ENCODE measurements around the gene TECPR2. TPM values are rescaled to one million over a fixed set of nuclear protein-coding genes. Genes with fewer than 3 reads are reported as not detected.

Gene TECPR2
- polyA plus RNA-seq, 3 donors = 3.3 to 6.1 (median 5.9) TPM

- no peak overlapping the region for H3K27ac ChIP-seq (ENCODE audit: low read depth, low read length)
- 86 to 95% (median 92%) methylated on average over 15 of the region's 15 CpGs for WGBS, 3 donors
These were observed 79.8 kb downstream of the TECPR2 start for GRCh38 chr14:102442241-102443211.

DNA sequence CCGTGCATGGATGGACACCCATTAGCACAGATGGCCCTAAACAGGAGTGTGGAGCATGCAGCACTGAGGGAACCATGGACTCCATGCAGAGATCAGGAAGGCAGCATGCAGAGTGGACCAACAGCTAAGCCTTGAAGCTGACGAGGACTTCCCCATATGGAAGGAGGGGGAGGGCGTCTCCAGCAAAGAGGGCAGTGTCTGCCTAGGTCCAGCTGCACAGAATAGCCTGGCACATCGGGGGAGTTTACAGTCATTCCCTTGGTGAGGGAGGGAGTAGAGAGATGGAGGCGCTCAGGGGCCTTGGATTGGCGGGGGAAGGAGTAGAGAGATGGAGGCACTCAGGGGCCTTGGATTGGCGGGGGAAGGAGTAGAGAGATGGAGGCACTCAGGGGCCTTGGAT is 82.3 kb downstream of the TECPR2 start:
- 87 to 93% (median 92%) methylated on average over 7 of the region's 7 CpGs for WGBS, 3 donors

GRCh38 chr14:102445641-102446040 is 82.9 kb downstream of the TECPR2 start:
- H3K27ac ChIP-seq (ENCODE audit: low read depth, low read length) = no peak overlapping the region
- 86 to 94% (median 91%) methylated on average over 15 of the region's 15 CpGs for WGBS, 3 donors

More for the DNA sequence above, 82.3 kb downstream of the TECPR2 start:
- H3K27ac ChIP-seq (ENCODE audit: low read depth, low read length) = no peak overlapping the region

DNA sequence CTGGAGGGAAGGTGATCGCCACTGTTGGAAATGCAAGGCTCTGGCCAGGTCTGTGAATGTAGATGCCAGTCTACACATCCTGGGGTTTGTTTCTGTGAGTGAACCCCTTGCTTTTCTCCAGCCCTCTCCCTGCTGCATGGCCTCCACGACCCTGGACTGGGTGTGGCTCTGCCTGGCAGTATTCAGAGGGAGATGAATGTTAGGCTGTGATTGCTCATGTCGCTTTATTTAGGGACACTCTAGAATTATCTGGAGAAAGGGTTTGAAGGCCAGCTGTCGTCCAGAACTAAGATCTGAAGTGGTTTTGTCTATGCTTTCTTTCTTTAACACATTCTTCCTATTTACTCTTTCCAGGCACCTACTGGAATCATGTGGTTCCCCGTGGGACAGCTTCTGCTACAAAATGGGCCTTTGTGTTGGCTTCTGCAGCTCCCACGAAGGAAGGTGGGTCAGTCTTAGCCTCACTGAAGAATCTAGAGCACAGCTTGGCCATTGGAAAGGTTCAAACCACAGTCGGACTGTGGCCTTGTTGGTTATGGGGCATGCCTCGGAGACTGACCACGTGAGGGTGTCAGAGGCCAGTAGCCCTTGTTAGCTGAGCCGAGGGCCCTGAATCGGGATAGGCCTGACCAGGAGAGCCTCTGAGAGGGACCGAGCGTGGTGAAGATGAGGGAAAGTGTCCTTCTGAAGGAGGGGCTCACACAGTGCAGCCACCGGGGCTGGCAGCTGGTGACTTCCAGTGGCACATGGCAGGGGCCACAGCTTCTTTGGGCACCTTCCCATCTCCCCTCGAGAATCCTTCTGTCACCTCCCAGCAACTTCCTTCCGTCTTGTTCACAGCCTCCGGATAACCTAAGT is 87.7 kb downstream of the TECPR2 start:
- 85 to 92% (median 91%) methylated on average over 17 of the region's 17 CpGs for WGBS, 3 donors
- no peak overlapping the region for H3K27ac ChIP-seq (ENCODE audit: low read depth, low read length)

DNA sequence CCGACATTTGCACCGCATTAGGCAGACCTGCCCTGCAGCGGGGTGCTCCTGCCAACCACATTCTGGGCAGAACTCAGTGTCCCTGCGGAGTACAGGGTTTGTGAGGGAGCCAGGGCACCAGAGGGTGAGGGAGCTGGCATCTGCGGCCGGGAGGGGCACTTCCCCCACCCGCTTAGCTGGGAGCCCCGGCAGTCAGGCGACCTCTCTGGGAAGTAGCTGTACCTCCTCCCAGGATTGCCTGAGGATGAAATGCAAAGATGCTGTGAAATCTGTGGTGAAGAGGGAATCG is 88.3 kb downstream of the TECPR2 start:
- H3K27ac ChIP-seq (ENCODE audit: low read depth, low read length) = no peak overlapping the region
- WGBS, 3 donors = 94 to 97% (median 96%) methylated on average over 10 of the region's 10 CpGs

- no peak overlapping the region for H3K27ac ChIP-seq (ENCODE audit: low read depth, low read length)
- 94 to 96% (median 96%) methylated on average over 24 of the region's 24 CpGs for WGBS, 3 donors
These were observed 89.6 kb downstream of the TECPR2 start for GRCh38 chr14:102452302-102452701.

- H3K27ac ChIP-seq (ENCODE audit: low read depth, low read length) = no peak overlapping the region
- WGBS, 3 donors = 61 to 79% (median 63%) methylated on average over 5 of the region's 5 CpGs
These were observed 92.0 kb downstream of the TECPR2 start for GRCh38 chr14:102454711-102455110.

DNA sequence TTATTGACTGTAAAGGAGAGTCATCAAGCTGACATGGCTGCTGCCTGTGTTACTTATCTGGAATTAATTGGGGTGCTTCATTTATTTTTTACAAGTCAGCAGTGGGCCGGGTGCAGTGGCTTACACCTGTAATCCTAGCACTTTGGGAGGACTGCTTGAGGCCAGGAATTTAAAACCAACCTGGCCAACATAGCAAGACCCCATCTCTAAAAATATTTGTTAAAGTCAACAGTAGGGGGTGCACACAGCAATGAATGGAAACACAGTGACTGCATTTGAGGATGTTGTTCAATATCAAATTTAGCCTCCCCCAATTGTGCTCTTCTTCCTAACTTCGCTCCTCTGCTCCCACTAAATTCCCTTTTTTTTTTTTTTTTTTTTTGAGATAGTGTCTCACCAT is 94.8 kb downstream of the TECPR2 start:
- 62 to 98% (median 70%) methylated on average over 2 of the region's 2 CpGs for WGBS, 3 donors
- H3K27ac ChIP-seq (ENCODE audit: low read depth, low read length) = no peak overlapping the region

DNA sequence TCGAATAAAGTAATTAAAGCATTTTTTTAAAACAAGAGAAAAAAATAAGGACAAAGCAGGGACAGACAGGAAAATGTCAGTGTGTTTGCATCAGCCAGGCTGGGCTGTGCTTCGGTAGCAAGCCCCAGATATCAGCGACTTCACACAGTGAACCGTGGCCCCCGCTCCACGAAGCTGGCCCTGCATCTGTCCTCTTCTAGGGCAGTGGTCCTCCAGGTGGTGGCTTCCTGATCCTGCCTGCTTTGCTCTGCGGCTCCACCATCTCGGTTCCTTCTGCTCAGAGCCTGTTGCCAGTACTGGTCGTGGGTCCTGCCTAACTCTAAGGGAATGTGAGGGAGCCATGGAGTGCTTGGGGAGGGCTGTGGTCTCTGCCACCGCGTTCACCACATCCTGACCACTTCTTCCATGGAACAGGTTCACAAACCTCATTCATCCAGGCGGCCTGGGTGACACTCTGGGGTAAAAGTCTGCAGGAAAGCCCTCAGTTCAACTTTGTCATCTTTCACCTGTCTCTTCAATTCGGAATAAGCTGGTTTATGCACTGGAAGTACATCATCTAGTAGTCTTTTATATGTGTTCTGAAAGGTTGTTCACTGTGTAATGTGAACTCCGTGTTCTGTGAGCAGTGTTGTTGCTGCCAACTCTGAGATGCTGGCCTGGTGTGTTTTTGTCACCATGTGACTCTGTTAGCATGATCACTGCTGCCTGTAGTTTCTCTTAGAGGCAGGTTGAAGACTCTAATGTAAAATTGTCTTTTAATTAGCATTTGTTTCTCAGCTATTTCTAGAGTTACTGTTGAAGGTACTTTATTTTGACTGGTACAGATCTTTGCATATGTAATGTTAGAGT is 99.0 kb downstream of the TECPR2 start:
- WGBS, 3 donors = 72 to 85% (median 72%) methylated on average over 14 of the region's 14 CpGs
- no peak overlapping the region for H3K27ac ChIP-seq (ENCODE audit: low read depth, low read length)

DNA sequence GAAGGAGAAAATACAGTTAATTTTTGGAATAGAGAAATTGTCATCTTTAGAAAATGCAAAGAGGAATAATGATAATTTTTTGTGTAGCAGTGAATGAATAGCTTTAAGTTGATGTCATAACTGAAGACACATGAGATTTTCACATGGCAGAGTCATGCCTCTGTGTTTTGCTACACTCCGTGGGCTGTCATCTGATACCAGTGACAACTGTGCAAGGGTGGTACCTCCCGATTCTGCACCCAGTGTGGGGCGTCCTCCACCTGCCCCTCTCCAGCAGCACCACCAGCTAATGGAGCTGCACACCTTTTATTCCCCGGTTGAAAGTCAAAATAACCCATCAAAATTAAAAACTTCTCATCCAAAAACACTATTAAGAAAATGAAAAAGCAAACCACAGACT is 99.7 kb downstream of the TECPR2 start:
- 73 to 80% (median 79%) methylated on average over 4 of the region's 4 CpGs for WGBS, 3 donors
- H3K27ac ChIP-seq (ENCODE audit: low read depth, low read length) = no peak overlapping the region

DNA sequence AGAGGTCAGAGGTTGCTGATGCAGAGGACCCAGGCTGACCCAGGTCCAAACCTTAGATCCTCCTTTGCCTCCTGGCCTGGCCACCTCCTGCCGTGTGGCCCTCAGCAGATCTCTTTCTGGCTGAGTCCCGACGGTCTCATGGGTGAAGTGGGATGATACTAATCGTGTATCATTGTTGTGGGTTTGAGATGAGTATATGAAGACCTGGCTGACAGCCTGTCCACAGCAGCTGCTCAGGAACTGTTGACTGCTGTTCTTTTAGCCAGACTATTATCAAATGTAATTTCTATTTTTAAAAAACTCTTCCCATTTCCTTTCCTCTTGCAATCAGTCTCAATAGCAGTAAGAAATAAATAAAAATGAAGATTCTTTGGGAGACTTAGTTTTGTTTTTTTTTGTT is 101.3 kb downstream of the TECPR2 start:
- WGBS, 3 donors = 92 to 98% (median 94%) methylated on average over 4 of the region's 4 CpGs
- no peak overlapping the region for H3K27ac ChIP-seq (ENCODE audit: low read depth, low read length)

- no peak overlapping the region for H3K27ac ChIP-seq (ENCODE audit: low read depth, low read length)
- WGBS, 3 donors = 50 to 92% (median 87%) methylated on average over 6 of the region's 6 CpGs
These were observed 102.2 kb downstream of the TECPR2 start for GRCh38 chr14:102464846-102465341.

GRCh38 chr14:102469261-102469660 is 106.5 kb downstream of the TECPR2 start:
- H3K27ac ChIP-seq (ENCODE audit: low read depth, low read length) = no peak overlapping the region
- 93 to 100% (median 94%) methylated on average over 1 of the region's 1 CpG for WGBS, 3 donors

DNA sequence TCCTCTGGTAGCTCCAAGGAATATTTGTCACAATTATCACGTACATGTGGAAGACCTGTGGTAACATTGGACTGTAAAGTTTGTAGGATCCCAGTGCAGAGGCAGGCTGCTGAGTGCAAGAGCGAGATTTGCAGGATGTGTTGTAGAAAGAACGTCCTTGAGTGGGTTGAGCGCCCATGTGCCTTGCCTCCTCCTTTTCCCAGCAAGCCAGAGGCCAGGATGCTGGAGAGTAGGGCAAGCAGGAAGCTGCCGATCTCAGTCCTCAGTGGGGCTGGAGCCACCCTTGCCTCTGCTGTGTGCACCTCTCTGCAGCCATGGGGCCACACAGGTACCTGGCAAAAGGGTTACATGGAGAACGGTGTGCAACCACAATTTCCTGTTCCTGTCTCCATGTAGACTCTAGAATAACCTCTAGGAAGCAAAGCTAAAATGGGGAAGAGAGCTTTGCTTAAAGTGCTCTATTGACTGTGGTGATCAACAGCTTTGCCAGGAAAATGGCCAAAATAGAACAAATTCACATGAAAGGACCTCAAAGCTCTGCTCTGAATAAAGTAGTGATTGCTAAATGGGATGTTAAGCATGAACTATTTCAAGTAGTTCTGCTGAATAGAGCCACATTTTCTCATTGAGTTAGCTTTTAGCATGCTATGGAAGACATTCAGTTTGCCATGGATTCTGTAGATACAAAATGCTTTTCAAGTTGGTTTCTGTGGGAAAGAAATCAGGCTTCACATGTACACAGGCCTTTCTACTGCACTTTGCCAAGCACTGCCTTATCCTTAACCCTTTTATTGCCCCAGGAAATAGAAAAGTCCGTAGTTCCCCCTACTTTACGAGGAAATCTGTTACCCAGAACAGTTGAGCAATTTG is 109.4 kb downstream of the TECPR2 start:
- 75 to 88% (median 77%) methylated on average over 8 of the region's 8 CpGs for WGBS, 3 donors
- H3K27ac ChIP-seq (ENCODE audit: low read depth, low read length) = no peak overlapping the region

DNA sequence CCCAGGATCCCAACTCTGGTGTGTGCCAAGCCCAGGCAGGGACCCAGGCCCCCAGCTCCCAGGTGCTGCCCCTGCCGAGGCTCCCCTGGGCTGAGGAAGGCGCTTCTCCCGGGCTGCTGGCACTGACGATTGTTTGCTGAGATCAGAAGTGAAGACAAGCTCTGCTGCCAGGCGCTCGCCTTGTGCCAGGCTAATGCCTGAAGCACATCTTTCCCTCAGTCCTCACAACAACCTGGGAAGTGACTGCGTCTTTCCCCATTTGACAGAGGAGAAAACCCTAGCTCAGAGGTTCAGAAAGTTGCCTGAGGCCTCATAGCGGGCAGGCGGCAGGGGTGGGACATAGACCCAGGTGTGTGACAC is 110.0 kb downstream of the TECPR2 start:
- H3K27ac ChIP-seq (ENCODE audit: low read depth, low read length) = no peak overlapping the region
- 88 to 89% (median 88%) methylated on average over 9 of the region's 9 CpGs for WGBS, 3 donors

GRCh38 chr14:102473559-102473958 is 110.8 kb downstream of the TECPR2 start:
- 97 to 100% (median 99%) methylated on average over 2 of the region's 2 CpGs for WGBS, 3 donors
- H3K27ac ChIP-seq (ENCODE audit: low read depth, low read length) = no peak overlapping the region

DNA sequence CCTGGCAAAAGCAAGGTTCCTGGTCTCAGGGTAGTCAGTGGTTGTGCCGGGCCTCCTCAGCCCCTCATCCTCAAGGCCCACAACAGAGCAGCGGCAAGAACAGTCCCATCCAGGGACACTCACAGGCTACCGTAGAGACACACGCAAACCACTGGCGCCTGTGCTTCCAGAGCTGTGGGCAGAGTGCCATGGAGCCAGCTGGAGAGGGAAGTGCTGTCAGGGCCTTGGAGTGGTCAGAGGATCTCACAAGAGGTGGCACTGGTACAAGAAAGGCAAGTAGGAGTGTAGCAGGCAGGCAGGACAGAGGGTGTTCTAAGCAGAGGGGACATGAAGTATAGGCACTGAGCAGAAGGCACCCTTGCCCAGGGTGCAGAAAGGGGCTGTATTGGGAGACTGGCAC is 112.2 kb downstream of the TECPR2 start:
- 63 to 78% (median 72%) methylated on average over 5 of the region's 5 CpGs for WGBS, 3 donors

DNA sequence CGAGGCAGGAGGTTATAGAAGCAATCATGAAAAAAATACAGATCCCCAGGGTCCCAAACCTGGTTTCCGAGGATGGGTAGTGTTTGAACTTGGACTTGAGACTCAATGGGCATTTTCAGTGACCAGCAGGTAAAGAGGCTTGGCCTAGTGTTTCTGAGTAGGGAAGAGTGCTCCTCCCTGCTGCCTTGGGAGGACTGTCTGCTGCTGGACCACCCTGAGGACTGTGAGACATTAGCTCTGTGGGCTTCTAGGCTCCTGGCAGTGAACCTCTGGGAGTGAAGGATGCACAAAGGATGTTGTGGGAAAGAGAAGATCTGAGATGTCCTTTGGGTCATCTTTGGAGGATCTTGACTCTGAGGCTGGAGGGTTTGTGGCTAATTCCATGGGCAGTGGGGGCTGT is 116.4 kb downstream of the TECPR2 start:
- WGBS, 3 donors = 93 to 98% (median 96%) methylated on average over 2 of the region's 2 CpGs
- no peak overlapping the region for H3K27ac ChIP-seq (ENCODE audit: low read depth, low read length)

More for the DNA sequence above, 112.2 kb downstream of the TECPR2 start:
- H3K27ac ChIP-seq (ENCODE audit: low read depth, low read length) = no peak overlapping the region

Data from adipose tissue (tissue), 3 donors.